ENCODE data around the gene FHIT. TPM values are rescaled to one million over a fixed set of nuclear protein-coding genes. Genes with fewer than 3 reads are reported as not detected.

Gene FHIT
- total RNA-seq, 1 donor from 2014 or later: 11.7 TPM

GRCh38 chr3:60384341-60384740, 866.9 kb downstream of the FHIT start:
- Mint-ChIP-seq H3K27ac (no peak overlapping the region), H3K36me3 (no peaks in the 10 kb centered on the region), H3K4me1 (ENCODE audit: unreplicated experiment) (peaks cover 5% of the 10 kb centered on the region), H3K27me3 (peaks cover 3% of the 10 kb centered on the region), H3K4me3 (no peak overlapping the region), H3K9me3 (no peaks in the 10 kb centered on the region)
- TF ChIP-seq CTCF (conservative IDR thresholded peaks at IDR 0.05): no peak
- DNase-seq (ENCODE audit: extremely low spot score, unreplicated experiment): no peak

- no peak overlapping the region for H3K4me3 Mint-ChIP-seq
- H3K27ac Mint-ChIP-seq: no peak overlapping the region
- no peak for TF ChIP-seq CTCF (conservative IDR thresholded peaks at IDR 0.05)
- no peaks in the 10 kb centered on the region for H3K36me3 Mint-ChIP-seq
- no peak for DNase-seq (ENCODE audit: extremely low spot score, unreplicated experiment)
- H3K4me1 Mint-ChIP-seq (ENCODE audit: unreplicated experiment): peaks cover 5% of the 10 kb centered on the region
- no peaks in the 10 kb centered on the region for H3K9me3 Mint-ChIP-seq
- no peaks in the 10 kb centered on the region for H3K27me3 Mint-ChIP-seq
Measured at GRCh38 chr3:60383345-60383744, 867.9 kb downstream of the FHIT start.

GRCh38 chr3:60366486-60366885, 884.8 kb downstream of the FHIT start:
- TF ChIP-seq CTCF (conservative IDR thresholded peaks at IDR 0.05): no peak
- Mint-ChIP-seq H3K27ac (no peak overlapping the region), H3K9me3 (peaks cover 8% of the 10 kb centered on the region), H3K36me3 (no peaks in the 10 kb centered on the region), H3K4me1 (ENCODE audit: unreplicated experiment) (no peaks in the 10 kb centered on the region), H3K4me3 (no peak overlapping the region), H3K27me3 (peaks cover 4% of the 10 kb centered on the region)
- DNase-seq (ENCODE audit: extremely low spot score, unreplicated experiment): no peak

- H3K9me3 Mint-ChIP-seq: peaks cover 8% of the 10 kb centered on the region
- H3K4me1 Mint-ChIP-seq (ENCODE audit: unreplicated experiment): no peaks in the 10 kb centered on the region
- no peak for TF ChIP-seq CTCF (conservative IDR thresholded peaks at IDR 0.05)
- no peak for DNase-seq (ENCODE audit: extremely low spot score, unreplicated experiment)
- H3K27me3 Mint-ChIP-seq: peaks cover 4% of the 10 kb centered on the region
- no peak overlapping the region for H3K4me3 Mint-ChIP-seq
- no peak overlapping the region for H3K27ac Mint-ChIP-seq
- no peaks in the 10 kb centered on the region for H3K36me3 Mint-ChIP-seq
Measured at GRCh38 chr3:60365360-60365759, 885.9 kb downstream of the FHIT start.

GRCh38 chr3:60364475-60364874, 886.8 kb downstream of the FHIT start:
- DNase-seq (ENCODE audit: extremely low spot score, unreplicated experiment): no peak
- no peaks in the 10 kb centered on the region for H3K4me1 Mint-ChIP-seq (ENCODE audit: unreplicated experiment)
- H3K4me3 Mint-ChIP-seq: no peak overlapping the region
- no peaks in the 10 kb centered on the region for H3K36me3 Mint-ChIP-seq
- TF ChIP-seq CTCF (conservative IDR thresholded peaks at IDR 0.05): no peak
- peaks cover 8% of the 10 kb centered on the region for H3K9me3 Mint-ChIP-seq
- H3K27ac Mint-ChIP-seq: no peak overlapping the region
- H3K27me3 Mint-ChIP-seq: peaks cover 4% of the 10 kb centered on the region

- Mint-ChIP-seq H3K27ac (no peak overlapping the region), H3K27me3 (peaks cover 4% of the 10 kb centered on the region), H3K4me1 (ENCODE audit: unreplicated experiment) (no peaks in the 10 kb centered on the region), H3K36me3 (no peaks in the 10 kb centered on the region), H3K9me3 (peaks cover 8% of the 10 kb centered on the region), H3K4me3 (no peak overlapping the region)
- no peak for DNase-seq (ENCODE audit: extremely low spot score, unreplicated experiment)
- no peak for TF ChIP-seq CTCF (conservative IDR thresholded peaks at IDR 0.05)
Measured at GRCh38 chr3:60363817-60364216, 887.4 kb downstream of the FHIT start.
